Spleen (tissue), 7 donors: Measurements from ENCODE around the gene C13orf42.

Source experiments
- CTCF ChIP-seq, 11 experiments: fragments of 200-600 bp in 7 of 11; fragments of 450-650 bp in 4 of 11; sonication (generic) in 4 of 11; IDR thresholded peaks in 8 of 11; conservative IDR thresholded peaks in 3 of 11; 1 replicate in 7 of 11; 2 replicates in 4 of 11; pipeline versions ENCODE4 v1.4.0 to v1.8.0; 2016 to 2021; ENCODE audit warnings: antibody characterized with exemption in 11 of 11, inconsistent platforms in 4 of 11, mild to moderate bottlenecking in 1 of 11
- POLR2AphosphoS5 ChIP-seq, 3 donors: sonication (generic); formaldehyde crosslinking; IDR thresholded peaks; one replicate each; pipeline ENCODE4 v1.5.1; 2017; ENCODE audit warnings: antibody characterized with exemption in 3 of 3
- donor health status: DM: no; HTN: no; CAD: no; lungs with moderate emphysema.
- donor health status: DM: no; HTN: no; CAD: no.
- donor health status: DM: no; HTN: no; CAD: no.

- TF ChIP-seq CTCF (IDR thresholded peaks at IDR 0.05 in 8 of 11, conservative IDR thresholded peaks at IDR 0.05 in 3 of 11) (no peak), POLR2AphosphoS5 (IDR thresholded peaks at IDR 0.05) (no peak)
Measured at GRCh38 chr13:51064753-51065152, 46.3 kb downstream of the C13orf42 start.
